ENCODE results near the gene SMTN.
"Not testable (repeated sequence)": the region's sequence is repeated elsewhere in the genome, so short reads cannot be mapped to it uniquely, and the experiment has no call there.

DNA sequence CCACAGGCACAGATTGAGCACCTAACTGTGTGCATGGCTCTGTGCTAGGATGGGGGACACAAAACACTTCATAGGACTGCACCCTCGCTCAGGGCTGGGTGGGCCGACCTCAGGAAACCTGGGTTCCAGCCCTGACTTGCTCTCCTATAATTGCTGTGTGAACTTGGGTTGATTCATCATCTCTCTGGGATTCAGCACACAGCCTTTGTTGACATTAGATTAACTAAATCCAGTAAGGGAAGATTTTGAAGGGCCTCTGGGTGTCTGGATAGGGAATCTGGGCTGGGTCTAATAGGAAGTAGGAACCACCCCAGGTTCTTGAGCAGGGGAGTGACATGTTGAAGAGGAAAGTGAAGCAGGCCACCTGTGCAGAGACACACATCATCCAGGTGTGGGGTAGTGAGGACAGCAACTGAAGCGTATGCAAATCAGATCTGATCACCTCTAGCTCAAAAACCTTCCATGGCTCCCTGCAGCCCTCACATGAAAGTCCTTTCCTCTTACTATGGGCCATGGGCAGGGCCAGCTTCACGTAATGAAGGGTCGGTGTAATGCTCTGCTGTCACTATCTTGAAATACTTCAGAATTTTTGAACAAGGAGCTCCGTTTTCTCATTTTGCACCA, 11.3 kb upstream of the SMTN start:
- not testable (repeated sequence) for TF ChIP-seq CTCF (conservative IDR thresholded peaks at IDR 0.05; ENCODE audit: low read depth, low read length); EZH2 (IDR thresholded peaks at IDR 0.05; ENCODE audit: low read length, unreplicated experiment)

All from PC-3 (cell line).